Frontal cortex (tissue), 4 donors: ENCODE data around the gene PRR36. TPM values are rescaled to one million over a fixed set of nuclear protein-coding genes. Genes with fewer than 3 reads are reported as not detected.

Source experiments
- DNase-seq, 2 donors: peaks; one replicate each; pipeline ENCODE4 v3.0.0; 2012; ENCODE audit warnings: low spot score in 2 of 2
- FAIRE-seq: peaks from 2 replicates; lab custom pipeline; 2012; peaks lifted over from hg19 to GRCh38; lab: Jason Lieb, UNC
- total RNA-seq: library from RNA; depleted of rRNA; stranded (reverse); fragments of >200 nt; gene quantifications from one replicate; pipeline ENCODE4 v1.2.3, GENCODE V29; 2014
- donor health status: control.
- donor health status: control.
- donor health status: control.

PRR36 gene
- total RNA-seq, 1 donor from 2014 or later = 2.9 TPM

GRCh38 chr19:7874897-7875273, 695 bp upstream of the PRR36 start:
- DNase-seq = no peak
- no peak for FAIRE-seq

DNA sequence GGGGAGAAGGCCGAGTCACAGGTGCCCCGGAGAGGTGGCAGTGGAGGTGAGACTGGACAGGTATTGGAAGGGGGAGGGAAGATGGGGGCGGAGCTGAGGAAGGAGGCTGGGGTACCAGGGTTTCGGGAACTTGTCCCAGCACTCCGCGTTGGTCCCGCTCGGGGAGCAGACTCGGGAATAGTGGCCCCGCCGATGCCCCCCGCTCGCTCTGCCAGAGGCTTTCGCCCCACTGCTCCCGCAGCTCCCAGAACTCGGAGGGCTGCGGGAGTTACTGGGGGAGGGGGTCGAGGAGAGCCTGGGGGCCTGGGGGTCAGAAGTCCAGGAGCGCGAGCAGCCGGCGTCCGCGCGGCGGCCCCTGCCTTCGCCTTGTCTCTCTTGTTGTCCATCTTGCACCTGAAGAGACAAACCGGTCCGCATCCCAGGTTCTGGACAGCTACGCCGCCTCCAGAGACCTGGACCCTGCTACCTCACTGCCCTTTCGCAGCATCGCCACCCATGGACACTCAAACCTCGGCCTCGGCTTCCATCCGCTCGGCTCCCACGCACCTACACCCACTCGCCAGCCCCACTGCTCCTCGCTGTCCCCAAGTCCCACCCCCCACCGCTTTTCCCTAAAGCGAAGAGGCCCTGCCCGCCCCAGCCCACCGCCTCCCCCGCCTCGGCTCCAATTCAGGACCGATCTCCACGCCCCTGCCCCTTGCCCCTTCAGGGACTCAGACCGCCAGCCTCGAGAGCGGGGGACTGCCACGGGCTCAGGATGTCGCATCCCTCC, 700 bp downstream of the PRR36 start:
- DNase-seq (peak in 1 of 2 donors; percentile 41), FAIRE-seq (no peak)

GRCh38 chr19:7872306-7873204, 1.6 kb downstream of the PRR36 start:
- no peak for DNase-seq
- FAIRE-seq = no peak

DNA sequence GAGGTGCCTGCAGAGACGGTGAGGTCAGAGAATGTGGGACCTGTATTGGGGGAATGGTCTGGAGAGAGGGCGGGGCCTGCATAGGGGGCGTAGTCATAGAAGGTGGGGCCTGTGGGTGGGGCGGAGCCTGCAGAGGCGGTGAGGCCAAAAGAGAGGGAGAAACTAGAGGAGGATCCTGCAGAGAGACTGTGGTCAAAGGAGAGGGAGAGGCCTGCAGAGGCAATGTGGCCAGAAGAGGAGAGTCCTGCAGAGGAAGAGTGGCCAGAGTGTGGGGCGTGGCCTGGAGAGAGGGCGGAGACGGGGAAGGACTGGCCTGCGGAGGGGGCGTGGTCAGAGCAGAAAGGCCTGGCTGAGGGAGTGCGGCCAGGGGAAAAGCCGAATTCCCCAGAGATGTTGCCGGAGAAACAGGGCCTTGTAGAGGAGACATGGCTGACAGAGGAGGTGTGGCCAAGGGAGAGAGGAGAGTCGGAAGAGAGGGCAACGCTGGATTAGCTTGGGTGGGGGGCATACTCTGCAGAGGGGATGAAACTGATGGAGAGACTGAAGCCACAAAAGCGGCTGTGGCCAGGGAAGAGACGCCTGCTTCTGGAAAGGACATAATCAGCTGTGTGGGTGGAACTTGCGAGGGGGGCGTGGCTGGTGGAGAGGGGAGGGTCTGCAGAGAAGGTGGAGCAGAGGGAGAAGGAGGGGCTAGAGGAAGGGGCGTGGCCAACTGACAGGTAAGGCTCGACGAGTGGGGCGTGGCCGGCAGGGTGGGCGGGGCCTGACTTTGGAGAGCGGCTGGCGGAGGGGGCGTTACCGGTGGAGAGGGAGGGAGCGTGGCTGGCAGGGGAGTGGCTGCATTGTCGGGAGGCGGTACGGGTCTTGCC, 2.5 kb downstream of the PRR36 start:
- peak; percentile 71 to 74 for DNase-seq
- no peak for FAIRE-seq

- no peak for FAIRE-seq
- no peak for DNase-seq
These were observed 3.4 kb downstream of the PRR36 start for GRCh38 chr19:7870571-7871436.

GRCh38 chr19:7869910-7870511, 4.2 kb downstream of the PRR36 start:
- no peak for FAIRE-seq
- no peak for DNase-seq

GRCh38 chr19:7869453-7869909, 4.7 kb downstream of the PRR36 start:
- DNase-seq (peak; percentile 66 to 74), FAIRE-seq (no peak)

DNA sequence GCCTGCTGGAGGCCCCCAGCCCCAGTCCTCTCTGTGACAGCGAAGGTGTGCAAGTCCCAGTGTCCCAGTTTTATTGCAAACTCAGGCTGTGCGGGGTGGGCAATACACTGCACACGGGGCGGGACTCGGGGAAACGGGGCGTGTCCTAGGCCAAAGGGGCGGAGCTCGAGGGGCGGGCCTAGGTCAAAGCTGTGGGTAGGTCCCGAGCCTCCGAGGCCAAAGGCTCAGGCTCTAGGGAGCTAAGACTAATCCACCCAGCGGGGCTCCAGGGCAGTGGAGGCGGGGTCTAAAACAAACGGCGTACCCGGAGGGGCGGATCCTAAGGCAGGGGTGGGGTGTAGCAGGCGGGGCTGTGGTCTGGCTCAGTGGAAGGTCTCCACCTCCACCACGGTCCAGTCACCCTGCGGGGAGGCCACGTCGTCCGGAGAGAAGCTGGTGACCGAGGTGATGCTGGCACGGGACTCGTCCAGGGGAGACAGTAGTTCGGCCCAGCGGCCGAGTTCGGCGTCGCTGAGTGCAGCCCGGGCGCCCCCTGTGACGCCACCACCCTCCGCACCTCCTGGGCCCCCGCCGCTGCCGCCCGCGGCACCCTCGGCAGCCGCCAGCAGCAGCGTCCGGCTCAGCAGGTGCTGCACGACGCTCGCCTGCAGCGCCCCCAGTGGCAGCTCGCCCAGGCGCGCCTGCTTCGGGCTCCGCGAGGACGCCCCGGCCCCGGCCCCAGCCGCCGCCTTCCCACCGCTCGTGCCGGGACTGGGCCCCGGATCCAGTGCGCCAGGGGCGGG, 5.3 kb downstream of the PRR36 start:
- peak; percentile 89 for DNase-seq
- FAIRE-seq = no peak

DNA sequence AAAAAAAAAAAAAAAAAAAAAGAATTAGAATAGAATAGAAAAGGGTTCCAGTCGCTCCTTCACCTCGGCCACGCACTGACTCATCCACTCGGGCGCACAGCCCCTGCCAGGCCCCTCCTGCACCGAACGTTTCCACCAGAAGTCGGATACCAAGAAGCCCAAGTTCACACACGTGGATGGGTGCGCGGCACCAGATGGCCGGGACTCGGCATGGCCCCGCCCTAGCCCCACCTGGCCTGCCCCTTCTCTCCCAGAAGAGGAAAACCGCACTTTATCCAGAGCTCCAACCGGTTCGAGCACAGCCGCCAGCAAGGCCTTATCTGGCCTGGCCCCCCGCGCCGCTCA, 5.9 kb downstream of the PRR36 start:
- FAIRE-seq = no peak

GRCh38 chr19:7867092-7867844, 6.9 kb downstream of the PRR36 start:
- DNase-seq (peak in 1 of 2 donors; percentile 31), FAIRE-seq (no peak)

More for the DNA sequence above, 5.9 kb downstream of the PRR36 start:
- DNase-seq = no peak

- FAIRE-seq (no peak), DNase-seq (peak in 1 of 2 donors; percentile 43)
These were observed 7.6 kb downstream of the PRR36 start for GRCh38 chr19:7866399-7867091.

DNA sequence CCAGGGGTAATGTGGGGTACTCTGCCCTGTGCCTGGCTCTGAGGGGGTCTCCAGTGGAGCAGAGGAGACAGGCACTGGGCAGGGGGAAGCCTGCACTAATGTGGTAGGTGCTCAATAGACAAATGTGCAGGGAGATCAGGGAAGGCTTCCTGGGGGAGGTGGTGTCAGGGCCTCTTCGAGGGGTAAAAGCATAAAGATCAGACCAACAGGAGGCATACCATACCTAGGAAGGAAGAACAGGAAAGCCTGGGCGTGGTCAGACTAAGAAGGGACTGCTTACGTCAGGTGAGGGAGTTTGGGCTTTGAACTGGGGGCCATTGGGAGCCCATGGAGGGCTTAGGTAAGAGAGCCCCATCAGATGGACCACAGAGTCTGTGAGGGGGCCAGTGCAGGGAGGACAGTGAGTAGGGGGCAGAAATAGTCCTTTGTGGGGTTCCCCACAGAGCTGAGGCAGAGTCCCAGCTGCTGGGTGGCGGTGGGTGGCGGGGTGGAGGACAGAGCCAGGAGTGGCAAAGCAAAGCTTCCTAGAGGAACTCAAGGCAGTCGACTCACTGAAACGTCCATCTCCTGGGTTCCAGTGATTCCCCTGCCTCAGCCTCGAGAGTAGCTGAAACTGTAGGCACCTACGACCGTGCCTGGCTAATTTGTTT, 8.8 kb downstream of the PRR36 start:
- FAIRE-seq (no peak), DNase-seq (peak in 1 of 2 donors; percentile 36)

DNA sequence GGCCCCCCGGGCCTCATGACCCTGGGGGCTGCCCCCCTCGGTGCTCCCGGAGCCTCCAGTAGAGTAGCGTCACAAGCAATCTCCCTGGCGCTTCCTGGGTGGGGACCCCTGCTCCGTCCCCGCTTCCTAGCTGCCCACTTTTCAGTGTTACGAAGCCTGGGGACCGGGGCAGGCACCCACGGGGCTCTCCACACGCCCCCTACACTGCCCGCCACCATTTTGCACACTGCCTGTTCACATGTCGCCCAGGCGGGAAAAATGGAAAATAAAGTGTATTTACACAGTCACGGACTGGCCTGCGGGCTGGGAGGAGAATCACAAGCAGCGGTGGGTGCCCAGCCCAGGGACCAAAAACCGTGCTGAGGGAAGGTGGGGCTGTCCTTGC, 9.5 kb downstream of the PRR36 start:
- DNase-seq (no peak), FAIRE-seq (no peak)

DNA sequence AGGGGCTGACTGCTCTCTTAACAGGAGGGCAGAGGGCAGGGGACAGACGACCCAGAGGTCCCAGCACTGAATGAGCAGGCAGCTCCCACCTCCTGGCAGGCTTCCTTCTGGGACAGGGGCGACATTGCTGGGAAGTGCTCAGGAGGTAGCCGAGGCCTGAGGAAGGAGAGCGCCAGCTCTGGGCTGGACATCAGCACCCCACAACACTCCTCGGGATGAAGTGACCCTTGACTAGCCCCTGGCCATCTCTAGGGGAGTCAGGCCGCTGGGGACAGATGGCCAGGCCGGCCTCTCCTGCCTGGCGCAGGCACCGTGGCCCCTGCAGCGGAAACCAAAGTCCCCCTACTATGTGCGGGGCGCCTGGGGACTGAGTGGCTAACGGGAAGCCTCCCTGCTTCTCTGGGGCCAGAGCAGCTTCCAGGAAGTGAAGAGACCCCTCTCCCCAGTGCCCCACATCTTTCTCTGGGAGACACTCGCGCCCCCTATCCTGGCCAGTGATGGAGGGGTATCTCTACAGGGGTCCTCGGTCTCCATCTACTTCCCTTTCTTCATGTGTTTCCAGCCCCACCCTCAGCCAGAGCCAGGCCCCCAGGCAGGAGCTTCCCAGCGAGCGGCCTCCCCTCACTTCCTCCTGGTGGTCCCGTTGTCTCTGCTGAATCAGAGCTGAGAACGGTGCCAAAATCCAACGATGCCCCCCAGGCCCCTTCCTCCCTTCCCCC, 10.1 kb downstream of the PRR36 start:
- DNase-seq (peak in 1 of 2 donors; percentile 33), FAIRE-seq (no peak)

DNA sequence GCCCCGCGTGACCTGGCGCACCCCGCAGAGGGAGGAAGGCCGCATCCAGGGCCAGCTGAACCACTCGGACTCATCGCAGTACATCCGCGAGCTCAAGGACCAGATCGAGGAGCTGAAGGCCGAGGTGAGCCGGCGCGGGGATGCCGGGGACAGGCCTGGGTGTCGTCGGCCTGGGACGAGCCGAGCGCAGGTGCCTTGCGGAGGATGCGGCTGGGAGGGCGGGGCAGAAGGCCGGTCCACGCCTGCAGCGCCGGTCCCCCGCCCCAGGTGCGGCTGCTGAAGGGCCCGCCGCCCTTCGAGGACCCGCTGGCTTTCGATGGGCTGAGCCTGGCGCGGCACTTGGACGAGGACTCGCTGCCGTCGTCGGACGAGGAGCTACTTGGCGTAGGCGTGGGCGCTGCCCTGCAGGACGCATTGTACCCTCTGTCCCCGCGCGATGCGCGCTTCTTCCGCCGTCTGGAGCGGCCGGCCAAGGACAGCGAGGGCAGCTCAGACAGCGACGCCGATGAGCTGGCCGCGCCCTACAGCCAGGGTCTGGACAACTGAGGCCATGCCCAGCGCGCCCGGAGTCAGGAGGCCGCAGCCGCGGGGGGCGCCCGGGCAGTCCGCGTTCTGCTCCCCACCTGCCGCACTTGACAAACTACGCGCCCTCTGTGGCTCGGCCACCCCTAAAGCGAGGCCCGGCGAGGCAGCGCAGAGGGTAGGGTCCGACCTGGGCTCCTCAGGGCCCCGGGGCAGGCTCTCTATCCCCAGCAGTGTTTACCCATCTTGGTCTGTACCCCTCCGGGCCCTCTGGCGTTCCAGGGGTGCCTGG, 10.8 kb downstream of the PRR36 start:
- FAIRE-seq (no peak), DNase-seq (peak in 1 of 2 donors; percentile 46)
